Measurements from ENCODE around the gene PRDM16.

- TF ChIP-seq, protein P1, sequence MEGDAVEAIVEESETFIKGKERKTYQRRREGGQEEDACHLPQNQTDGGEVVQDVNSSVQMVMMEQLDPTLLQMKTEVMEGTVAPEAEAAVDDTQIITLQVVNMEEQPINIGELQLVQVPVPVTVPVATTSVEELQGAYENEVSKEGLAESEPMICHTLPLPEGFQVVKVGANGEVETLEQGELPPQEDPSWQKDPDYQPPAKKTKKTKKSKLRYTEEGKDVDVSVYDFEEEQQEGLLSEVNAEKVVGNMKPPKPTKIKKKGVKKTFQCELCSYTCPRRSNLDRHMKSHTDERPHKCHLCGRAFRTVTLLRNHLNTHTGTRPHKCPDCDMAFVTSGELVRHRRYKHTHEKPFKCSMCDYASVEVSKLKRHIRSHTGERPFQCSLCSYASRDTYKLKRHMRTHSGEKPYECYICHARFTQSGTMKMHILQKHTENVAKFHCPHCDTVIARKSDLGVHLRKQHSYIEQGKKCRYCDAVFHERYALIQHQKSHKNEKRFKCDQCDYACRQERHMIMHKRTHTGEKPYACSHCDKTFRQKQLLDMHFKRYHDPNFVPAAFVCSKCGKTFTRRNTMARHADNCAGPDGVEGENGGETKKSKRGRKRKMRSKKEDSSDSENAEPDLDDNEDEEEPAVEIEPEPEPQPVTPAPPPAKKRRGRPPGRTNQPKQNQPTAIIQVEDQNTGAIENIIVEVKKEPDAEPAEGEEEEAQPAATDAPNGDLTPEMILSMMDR (IDR thresholded peaks at IDR 0.05; ENCODE audit: control extremely low read depth in 1 of 3, insufficient read depth in 1 of 3, low read depth in 1 of 3, low read length in 3 of 3) = no peak
- TF ChIP-seq ATF3 (IDR thresholded peaks at IDR 0.05; ENCODE audit: insufficient read depth, low read depth, low read length) (no peak), POLR2AphosphoS5 (IDR thresholded peaks at IDR 0.05; ENCODE audit: low read depth, low read length) (no peak), EP300 (IDR thresholded peaks at IDR 0.05; ENCODE audit: borderline replicate concordance in 1 of 2, low read depth in 2 of 2, low read length in 2 of 2) (no peak), JUND (IDR thresholded peaks at IDR 0.05; ENCODE audit: low read length) (no peak), POLR2A (IDR thresholded peaks at IDR 0.05; ENCODE audit: control extremely low read depth in 1 of 2, low read depth in 2 of 2, low read length in 2 of 2) (no peak), EZH2 (IDR thresholded peaks at IDR 0.05; ENCODE audit: low read depth, low read length, severe bottlenecking) (no peak), JUN (IDR thresholded peaks at IDR 0.05; ENCODE audit: low read depth, low read length) (no peak), SP4 (IDR thresholded peaks at IDR 0.05; ENCODE audit: low read length) (no peak), CREB1 (IDR thresholded peaks at IDR 0.05) (no peak), CEBPB (IDR thresholded peaks at IDR 0.05; ENCODE audit: low read depth, low read length) (no peak), HDAC2 (IDR thresholded peaks at IDR 0.05; ENCODE audit: borderline replicate concordance in 1 of 2, low read depth in 2 of 2, low read length in 2 of 2) (no peak), BCL11A (IDR thresholded peaks at IDR 0.05; ENCODE audit: low read depth in 2 of 2, low read length in 2 of 2) (no peak)
Measured at GRCh38 chr1:3339856-3340255, 270.9 kb downstream of the PRDM16 start.

Data from H1 (cell line).